Anterior cingulate cortex (tissue), 58 donors: ENCODE results near the gene FLNB.

ENCODE experiments used
- DNase-seq, 58 donors: peaks; one replicate each; lab custom pipeline; 2025; lab: John Stamatoyannopoulos, UW

FLNB gene

GRCh38 chr3:58155838-58156237, 147.6 kb downstream of the FLNB start:
- no peak for DNase-seq

- DNase-seq: no peak
Measured at GRCh38 chr3:58157700-58158099, 149.5 kb downstream of the FLNB start.

- no peak for DNase-seq
Measured at GRCh38 chr3:58158442-58159153, 150.4 kb downstream of the FLNB start.

DNA sequence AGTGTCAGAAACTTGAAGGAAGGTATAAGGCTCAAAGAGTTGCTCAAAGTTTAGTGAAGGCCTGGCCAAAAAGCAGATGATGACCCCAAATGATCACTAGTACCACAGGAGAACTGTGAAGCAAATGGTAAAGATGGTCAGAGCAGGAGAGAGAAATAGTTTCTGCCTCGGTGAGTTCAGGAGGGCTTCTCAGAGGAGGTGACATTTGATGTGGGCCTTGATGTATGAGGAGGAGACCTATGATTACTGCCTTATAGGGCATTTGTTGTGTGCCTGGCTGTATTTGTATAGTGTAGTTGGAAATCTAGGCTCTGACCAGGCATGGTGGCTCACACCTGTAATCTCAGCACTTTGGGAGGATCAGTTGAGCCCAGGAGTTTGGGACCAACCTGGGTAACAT, 152.2 kb downstream of the FLNB start:
- DNase-seq: no peak

DNA sequence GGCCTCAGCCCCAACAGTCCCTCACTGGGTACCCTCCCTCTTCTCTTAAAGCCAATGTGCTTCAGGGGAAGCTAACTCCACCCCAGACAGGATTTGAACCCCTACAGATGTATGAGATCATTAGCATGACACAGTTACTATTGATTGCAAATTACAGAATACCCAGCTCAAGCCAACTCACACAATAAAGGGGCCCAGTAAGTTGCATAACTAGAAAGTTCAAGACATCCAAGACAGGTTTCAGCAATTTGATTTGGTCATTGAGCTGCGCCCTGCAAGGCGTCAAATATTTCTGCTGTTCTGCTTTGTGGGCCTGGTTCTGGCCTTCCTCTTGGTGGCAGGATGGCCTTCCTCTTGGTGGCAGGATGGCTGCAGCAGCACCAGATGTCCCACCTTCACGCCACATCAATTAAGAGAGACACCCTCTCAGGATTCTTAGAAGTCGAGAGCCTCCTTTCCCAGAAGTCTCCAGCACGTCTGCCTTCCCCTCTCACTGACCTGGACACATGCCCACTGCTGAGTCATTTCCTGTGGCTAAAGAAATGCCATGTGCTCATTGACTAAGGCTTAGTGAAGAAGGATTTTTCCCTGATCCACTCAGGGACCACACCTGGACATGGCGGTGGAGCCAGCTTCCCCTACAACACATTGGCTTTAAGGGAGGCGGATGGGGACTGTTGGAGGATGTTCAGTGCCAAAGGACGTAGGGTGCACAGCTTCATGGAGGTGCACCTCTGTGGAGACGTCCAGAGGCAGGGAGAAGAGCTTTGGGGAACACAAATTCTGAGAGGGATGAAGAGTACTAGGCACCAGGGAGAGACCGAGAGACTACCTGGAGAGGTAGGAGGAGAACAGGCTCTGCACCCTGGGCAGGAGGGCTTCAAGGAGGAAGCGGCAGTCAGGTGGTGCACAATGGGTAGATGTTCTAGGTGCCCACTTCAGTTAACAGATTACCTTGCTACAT, 153.5 kb downstream of the FLNB start:
- peak in 1 of 58 donors; percentile 38 for DNase-seq

- DNase-seq: no peak
Measured at GRCh38 chr3:58163234-58163633, 155.0 kb downstream of the FLNB start.

DNA sequence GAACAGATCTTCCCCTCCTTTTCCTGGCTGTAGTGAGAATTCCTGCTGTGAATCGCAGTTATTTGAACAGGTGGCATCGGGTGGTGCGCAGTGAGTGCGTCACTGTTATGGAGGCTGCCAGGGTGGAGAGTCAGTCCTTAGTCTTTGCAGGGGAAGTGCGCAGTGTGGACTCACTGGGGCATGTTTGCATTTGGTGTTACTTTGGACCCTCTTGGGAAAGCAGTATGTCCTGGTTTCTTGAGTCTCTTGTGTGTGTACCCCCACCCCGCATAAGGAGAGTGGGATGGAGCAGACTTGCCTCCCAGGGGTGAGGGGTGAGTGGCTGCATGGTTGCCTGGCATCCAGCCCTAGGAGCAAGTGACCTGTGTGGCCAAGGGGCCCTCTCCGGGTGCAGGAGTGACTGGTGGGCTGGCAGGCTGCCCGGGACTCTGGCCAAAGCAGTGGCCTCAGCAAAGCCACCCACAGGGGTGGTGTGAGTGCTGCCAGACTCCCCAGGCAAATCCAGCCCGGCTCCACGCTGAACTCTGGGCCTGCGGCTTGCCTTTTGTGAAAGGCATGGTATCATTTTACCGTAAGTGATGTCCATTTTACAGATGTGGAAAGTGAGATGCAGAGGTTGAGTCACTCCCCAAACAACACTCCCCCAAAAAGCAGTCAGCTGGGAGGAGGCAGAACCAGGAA, 156.1 kb downstream of the FLNB start:
- DNase-seq: peak in 12 of 58 donors; percentile 5 to 80 (median 17)

DNA sequence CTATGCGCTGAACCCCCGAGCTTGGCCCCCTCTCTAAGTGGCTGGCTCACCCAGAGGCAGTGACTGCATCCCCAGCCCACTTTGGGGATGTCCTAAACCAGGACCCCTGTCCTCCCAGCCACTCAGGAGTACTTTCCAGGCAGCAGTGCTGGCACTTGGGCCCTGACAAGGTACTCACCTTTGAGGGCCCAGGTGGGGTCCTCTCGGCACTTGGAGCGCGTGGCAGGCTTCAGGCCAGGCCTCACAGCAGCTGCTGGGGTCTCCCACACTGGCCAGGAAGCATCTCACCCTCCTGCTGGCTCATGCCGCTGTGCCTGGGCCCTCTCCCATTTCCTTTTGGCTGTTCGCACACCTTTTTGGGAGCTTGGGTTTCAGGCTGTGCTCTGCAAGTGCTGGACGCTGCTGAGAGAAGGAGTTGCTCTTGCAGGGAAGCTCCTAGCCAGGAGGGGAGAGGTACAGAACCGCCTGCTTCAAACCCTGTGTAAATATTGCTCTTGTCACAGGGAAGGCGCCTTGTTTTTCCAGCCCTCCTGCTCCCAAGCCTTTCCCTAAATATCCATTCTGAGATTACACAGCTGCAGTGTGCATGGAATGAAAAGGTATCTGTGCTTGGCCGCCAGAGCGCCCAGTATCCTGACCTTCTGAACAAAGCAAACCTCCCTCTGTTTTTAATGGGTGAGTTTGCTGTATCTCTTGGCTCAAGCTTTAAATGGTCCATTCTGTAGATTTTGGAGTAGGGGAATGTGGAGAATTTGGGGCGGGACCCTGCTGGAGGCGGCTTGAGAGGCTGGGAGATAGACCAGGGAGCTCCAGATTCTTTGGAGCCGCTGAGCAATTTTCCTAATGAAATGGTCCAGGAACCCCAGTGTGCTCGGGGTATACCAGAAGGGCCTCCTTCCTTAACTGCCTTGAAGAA, 156.9 kb downstream of the FLNB start:
- DNase-seq: no peak

- DNase-seq: peak in 49 of 58 donors; percentile 2 to 70 (median 24)
Measured at GRCh38 chr3:58167431-58168351, 159.5 kb downstream of the FLNB start.

DNA sequence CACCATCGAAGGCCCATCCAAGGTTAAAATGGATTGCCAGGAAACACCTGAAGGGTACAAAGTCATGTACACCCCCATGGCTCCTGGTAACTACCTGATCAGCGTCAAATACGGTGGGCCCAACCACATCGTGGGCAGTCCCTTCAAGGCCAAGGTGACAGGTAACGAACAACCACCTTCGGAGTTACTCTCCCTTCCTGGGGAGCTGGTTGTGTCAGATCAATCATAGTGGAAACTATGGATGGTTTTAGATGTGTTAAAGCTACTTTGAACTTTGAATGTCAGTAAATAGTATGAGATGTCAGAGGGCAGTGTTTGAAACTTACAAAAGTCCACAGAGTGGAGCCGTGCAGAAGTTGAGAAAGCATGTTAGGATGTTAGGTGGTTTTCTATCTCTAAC, 160.3 kb downstream of the FLNB start:
- no peak for DNase-seq

GRCh38 chr3:58169371-58169770, 161.1 kb downstream of the FLNB start:
- no peak for DNase-seq

DNA sequence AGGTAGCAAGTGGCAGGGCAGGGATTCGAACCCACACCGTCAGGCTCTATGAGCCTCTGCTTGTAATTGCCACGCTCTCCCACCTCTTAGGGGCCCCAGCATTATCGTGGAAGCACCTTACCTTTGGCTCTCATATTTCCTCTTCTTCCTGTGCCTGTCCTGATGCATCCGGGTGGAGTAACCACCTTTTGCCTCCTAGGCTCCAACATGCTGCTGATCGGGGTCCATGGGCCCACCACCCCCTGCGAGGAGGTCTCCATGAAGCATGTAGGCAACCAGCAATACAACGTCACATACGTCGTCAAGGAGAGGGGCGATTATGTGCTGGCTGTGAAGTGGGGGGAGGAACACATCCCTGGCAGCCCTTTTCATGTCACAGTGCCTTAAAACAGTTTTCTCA, 162.2 kb downstream of the FLNB start:
- no peak for DNase-seq

DNA sequence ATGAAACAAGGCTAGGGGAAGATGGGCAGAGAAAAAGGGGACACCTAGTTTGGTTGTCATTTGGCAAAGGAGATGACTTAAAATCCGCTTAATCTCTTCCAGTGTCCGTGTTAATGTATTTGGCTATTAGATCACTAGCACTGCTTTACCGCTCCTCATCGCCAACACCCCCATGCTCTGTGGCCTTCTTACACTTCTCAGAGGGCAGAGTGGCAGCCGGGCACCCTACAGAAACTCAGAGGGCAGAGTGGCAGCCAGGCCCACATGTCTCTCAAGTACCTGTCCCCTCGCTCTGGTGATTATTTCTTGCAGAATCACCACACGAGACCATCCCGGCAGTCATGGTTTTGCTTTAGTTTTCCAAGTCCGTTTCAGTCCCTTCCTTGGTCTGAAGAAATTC, 162.9 kb downstream of the FLNB start:
- no peak for DNase-seq

GRCh38 chr3:58173029-58173668, 164.9 kb downstream of the FLNB start:
- no peak for DNase-seq

DNA sequence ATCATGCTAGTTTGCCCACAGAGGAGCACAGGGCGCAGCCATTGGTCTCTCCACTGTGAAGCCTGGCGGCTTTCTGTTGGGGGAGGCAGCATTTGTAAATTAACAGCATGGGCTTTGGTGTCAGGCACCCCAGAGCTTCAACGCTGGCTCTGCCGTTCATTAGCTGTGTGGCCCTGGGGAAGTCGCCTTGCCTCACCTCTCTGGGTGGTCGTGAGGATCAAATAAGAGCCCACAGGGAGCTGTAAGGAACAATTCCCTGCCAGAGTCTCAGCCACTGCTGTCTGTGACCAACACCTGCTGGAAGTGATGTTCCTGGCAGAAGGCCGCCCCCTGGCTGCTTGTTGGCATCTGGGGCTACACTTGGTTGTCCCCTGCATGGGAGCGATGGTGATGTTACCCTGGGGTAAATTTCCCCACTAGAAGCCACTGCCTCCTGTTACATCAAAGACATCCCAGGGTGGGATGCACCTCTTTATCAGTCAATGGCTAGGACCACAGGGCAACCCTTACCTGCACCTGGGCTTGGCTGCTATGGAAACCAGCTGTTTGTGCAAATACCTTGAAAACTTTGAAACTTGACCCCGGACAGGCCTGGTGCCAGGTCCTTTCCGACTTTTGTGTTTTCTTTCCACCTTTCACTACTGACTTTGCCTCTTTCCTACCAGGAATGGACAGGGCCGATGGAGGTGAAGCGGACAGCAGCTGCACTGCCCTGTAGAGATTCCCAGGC, 165.6 kb downstream of the FLNB start:
- peak in 11 of 58 donors; percentile 9 to 34 (median 17) for DNase-seq

GRCh38 chr3:58175187-58175436, 166.9 kb downstream of the FLNB start:
- no peak for DNase-seq

- DNase-seq: peak in 1 of 58 donors; percentile 14
Measured at GRCh38 chr3:58175437-58176184, 167.4 kb downstream of the FLNB start.
